GM21367 (cell line): ENCODE results near the gene SLC2A8.

Source experiments
- ATAC-seq: cut with Tn5 transposase; IDR thresholded peaks from one replicate; pipeline ENCODE4 v1.9.1; 2021; ENCODE audit not compliant: unreplicated experiment

Gene SLC2A8

DNA sequence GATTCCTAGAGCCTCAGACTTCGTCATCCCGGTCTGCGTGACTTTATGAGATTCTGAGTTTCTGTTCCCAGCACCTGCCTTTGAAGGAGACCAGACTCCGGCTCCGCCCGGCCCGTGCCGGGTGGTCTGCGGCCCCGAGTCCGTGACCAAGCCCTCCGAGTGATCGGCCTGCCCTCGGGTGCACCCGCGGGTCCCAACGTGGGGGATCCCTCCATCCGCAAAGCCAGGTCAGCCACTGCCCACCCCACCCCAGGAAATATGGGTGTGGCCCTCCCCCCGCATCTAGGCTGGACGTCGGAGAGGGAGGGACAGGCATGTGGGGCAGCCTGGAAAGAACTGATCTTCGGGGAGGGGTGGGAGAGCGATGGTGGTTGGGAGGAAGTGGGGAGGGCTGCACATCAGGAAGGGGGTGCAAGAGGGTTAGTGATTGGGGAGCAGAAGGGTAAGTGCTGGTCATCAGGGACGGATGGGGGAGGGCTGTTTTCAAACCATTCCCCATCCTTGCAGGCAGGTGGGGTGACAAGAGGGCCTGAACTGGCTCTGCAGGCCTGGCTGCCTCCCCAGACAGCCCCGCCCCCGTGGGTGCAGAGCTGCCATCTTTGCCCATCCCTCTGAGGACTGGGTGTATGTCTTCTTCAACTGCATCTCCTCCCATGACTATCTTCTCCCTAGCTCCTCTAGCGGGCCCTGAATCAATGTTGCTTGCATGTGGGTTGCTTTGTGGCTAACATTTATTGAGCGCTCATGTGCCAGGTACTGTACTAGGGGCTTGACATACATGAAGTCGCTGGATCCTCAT, 55.1 kb downstream of the SLC2A8 start:
- ATAC-seq = no peak

DNA sequence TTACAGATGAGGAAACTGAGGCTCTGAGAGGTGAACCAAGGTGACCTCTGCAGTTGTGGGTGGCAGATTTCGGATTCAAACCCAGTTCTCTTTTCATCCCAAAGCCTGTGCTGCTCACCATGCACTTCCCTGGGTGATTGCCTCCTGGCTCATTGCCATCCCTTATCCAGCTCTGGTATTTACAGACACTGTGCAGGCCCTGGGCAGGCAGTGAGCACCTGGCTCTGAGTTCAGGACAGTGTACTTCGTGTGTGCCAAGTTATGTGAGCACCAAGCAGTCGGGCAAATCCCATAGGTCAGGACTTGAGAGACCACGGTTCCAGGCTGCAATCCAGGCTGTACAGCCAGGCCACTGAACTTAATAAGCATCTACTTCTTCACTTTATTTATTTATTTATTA, 55.7 kb downstream of the SLC2A8 start:
- no peak for ATAC-seq

DNA sequence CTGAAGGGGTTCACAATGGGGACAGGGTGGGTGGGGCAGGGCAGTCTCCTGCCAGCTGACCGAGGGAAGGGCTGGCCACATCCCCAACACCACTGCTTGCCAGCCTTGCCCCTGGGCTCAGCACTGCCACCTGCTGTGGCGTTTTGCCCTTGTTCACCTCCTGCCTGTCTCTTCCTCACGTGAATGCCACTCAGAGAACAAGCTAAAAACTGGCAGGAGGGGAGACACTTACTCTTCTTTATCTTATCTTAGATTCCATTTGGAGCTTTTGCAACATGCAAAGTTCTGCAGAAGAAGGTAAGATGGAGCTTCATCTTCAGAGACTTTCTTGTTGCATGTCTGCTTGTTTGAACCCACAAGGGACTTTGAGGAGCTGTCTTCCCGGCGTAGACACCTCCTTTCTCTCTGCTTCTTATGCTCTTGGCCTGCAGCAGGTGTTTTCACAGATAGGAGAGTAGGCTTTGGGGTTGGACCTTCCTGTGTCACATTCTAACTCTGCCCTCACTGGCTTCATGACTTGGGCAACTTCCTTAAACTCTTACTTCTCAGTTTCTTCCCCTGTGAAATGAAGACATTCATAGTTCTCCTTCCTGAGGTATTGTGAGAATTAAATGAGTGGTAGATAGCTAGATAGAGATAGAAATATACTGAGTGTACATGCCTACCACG, 58.5 kb downstream of the SLC2A8 start:
- no peak for ATAC-seq

DNA sequence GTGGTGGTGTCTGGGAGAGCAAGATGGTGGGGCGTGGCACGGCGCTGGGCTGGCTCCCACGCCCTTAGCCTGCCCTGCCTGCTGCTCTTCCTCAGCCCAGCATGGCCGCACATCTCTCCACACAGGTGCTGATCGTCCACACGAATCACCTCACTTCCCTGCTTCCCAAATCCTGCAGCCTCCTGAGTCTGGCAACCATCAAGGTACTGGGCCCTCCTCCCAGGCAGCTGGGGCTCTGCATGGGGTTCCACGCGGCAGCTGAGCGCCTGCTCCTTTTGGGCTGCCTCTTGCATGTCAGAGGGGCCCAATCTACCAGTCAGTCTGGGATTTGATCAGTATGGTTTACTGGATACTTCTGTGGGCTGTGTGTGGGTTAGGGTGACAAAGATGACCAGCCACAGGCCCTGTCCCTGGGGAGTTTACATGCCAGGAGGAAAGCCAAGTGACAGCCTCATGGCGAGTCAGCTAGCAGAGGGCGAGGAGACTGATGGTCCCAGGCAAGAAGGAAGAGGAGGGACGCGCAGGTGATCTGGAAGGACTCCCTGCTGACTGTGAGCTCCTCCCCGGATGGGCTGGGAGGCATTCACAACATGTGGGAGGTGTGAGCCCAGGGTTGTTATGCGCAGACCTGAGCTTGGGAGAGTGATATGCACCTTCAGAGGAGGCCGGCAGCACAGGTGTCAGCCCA, 60.4 kb downstream of the SLC2A8 start:
- ATAC-seq = no peak
